NB4 (cell line): ENCODE data around the gene CT45A3.
"Not testable (repeated sequence)": the region's sequence is repeated elsewhere in the genome, so short reads cannot be mapped to it uniquely, and the experiment has no call there.

Source experiments
- DNase-seq: peaks from one replicate; pipeline ENCODE4 v3.0.0; 2010; ENCODE audit warnings: low read depth
- H3K4me3 ChIP-seq: one replicate; pipeline ENCODE4 v1.5.1; 2011; ENCODE audit warnings: mild to moderate bottlenecking, low read depth, low read length, moderate library complexity
- MYC ChIP-seq: IDR thresholded peaks from 2 replicates; pipeline ENCODE4 v1.6.1; 2011; ENCODE audit warnings: low read depth, low read length
- POLR2A ChIP-seq: IDR thresholded peaks from 2 replicates; pipeline ENCODE4 v1.6.1; 2011; ENCODE audit warnings: mild to moderate bottlenecking; ENCODE audit not compliant: insufficient read length; ENCODE audit errors: extremely low read depth
- TF ChIP-seq, protein P1 (sequence below): IDR thresholded peaks from 2 replicates; pipeline ENCODE4 v1.6.1; 2011; ENCODE audit warnings: low read depth, low read length
- TF ChIP-seq, protein P2 (sequence below): IDR thresholded peaks from one replicate; pipeline ENCODE4 v1.5.1; 2012; ENCODE audit warnings: low read depth, low read length

The CT45A3 gene, protein sequence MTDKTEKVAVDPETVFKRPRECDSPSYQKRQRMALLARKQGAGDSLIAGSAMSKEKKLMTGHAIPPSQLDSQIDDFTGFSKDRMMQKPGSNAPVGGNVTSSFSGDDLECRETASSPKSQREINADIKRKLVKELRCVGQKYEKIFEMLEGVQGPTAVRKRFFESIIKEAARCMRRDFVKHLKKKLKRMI

DNA sequence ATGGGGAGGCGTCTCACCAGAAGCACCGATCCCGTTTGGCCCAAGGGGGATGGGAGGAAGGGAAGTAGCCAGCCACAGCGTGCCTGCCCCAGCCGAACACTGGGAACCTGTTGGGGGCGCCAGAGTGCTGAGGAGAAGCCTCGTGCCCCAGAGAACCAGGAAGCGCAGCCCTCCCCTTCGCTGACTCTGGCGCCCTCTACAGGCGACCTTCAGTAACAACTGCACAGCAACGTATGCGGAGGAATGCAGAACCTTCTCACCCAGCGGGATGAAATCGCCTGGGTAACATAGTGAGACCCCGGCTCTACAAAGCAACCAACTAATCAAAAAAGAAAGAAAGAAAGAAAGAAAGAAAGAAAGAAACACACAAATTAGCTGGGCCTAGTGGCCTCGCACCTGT lies at the start of gene CT45A3:
Gene CT45A3 (minus strand): TSS at position 101 of the 400 bp plus-strand sequence. CDS start 3,747 bp downstream, outside the sequence.
- DNase-seq = not testable (repeated sequence)

DNA sequence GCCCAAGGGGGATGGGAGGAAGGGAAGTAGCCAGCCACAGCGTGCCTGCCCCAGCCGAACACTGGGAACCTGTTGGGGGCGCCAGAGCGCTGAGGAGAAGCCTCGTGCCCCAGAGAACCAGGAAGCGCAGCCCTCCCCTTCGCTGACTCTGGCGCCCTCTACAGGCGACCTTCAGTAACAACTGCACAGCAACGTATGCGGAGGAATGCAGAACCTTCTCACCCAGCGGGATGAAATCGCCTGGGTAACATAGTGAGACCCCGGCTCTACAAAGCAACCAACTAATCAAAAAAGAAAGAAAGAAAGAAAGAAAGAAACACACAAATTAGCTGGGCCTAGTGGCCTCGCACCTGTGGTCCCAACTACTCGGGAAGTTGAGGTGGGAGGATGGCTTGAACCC lies 34.7 kb upstream of the CT45A3 start, which contains the start of gene CT45A6:
Gene CT45A6 (minus strand): TSS at position 101 of the 400 bp plus-strand sequence. CDS start 3,794 bp downstream, outside the sequence.
- not testable (repeated sequence) for DNase-seq, H3K4me3 ChIP-seq

More for the DNA sequence above, at the start of gene CT45A3:
- H3K4me3 ChIP-seq = not testable (repeated sequence)

DNA sequence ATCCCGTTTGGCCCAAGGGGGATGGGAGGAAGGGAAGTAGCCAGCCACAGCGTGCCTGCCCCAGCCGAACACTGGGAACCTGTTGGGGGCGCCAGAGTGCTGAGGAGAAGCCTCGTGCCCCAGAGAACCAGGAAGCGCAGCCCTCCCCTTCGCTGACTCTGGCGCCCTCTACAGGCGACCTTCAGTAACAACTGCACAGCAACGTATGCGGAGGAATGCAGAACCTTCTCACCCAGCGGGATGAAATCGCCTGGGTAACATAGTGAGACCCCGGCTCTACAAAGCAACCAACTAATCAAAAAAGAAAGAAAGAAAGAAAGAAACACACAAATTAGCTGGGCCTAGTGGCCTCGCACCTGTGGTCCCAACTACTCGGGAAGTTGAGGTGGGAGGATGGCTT lies 17.4 kb upstream of the CT45A3 start, which contains the start of gene CT45A5:
Gene CT45A5 (minus strand): TSS at position 101 of the 400 bp plus-strand sequence. CDS start 3,774 bp downstream, outside the sequence.
- DNase-seq, H3K4me3 ChIP-seq: not testable (repeated sequence)

DNA sequence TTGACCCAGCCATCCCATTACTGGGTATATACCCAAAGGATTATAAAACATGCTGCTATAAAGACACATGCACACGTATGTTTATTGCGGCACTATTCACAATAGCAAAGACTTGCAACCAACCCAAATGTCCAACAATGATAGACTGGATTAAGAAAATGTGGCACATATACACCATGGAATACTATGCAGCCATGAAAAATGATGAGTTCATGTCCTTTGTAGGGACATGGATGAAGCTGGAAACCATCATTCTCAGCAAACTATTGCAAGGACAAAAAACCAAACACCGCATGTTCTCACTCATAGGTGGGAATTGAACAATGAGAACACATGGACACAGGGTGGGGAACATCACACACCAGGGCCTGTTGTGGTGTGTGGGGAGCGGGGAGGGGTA lies 23.3 kb downstream of the CT45A3 start:
- H3K4me3 ChIP-seq, DNase-seq: not testable (repeated sequence)

DNA sequence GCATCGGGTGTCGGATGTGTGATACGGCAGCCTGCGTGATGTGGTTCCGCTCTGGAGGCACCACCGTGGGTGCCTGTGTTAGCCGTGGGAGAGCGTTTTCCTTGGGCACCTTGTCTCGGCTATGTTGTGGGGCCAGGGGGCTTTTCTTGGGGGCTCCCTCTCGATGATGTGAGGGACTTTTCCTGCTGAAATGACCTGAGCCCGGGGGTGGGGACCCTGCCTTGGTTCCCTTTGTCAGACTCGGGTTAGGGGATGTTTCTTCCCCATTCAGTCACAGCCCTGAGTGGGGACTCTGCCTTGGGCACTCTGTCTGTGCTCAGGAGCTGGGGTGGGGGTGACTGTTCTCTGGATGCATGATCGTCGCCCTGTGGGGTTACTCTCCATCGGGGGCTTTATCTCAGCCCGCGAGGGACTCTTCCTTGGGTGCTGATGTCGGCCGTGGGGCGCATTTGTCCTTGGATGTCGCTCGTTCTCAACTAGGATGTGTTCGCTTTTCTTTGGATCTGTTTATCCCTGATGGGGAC lies 26.7 kb downstream of the CT45A3 start:
- no peak overlapping the region for H3K4me3 ChIP-seq
- TF ChIP-seq, protein P1, sequence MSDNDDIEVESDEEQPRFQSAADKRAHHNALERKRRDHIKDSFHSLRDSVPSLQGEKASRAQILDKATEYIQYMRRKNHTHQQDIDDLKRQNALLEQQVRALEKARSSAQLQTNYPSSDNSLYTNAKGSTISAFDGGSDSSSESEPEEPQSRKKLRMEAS = no peak
- TF ChIP-seq, protein P2, sequence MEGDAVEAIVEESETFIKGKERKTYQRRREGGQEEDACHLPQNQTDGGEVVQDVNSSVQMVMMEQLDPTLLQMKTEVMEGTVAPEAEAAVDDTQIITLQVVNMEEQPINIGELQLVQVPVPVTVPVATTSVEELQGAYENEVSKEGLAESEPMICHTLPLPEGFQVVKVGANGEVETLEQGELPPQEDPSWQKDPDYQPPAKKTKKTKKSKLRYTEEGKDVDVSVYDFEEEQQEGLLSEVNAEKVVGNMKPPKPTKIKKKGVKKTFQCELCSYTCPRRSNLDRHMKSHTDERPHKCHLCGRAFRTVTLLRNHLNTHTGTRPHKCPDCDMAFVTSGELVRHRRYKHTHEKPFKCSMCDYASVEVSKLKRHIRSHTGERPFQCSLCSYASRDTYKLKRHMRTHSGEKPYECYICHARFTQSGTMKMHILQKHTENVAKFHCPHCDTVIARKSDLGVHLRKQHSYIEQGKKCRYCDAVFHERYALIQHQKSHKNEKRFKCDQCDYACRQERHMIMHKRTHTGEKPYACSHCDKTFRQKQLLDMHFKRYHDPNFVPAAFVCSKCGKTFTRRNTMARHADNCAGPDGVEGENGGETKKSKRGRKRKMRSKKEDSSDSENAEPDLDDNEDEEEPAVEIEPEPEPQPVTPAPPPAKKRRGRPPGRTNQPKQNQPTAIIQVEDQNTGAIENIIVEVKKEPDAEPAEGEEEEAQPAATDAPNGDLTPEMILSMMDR = no peak
- TF ChIP-seq MYC (no peak), POLR2A (no peak)
- no peak for DNase-seq

DNA sequence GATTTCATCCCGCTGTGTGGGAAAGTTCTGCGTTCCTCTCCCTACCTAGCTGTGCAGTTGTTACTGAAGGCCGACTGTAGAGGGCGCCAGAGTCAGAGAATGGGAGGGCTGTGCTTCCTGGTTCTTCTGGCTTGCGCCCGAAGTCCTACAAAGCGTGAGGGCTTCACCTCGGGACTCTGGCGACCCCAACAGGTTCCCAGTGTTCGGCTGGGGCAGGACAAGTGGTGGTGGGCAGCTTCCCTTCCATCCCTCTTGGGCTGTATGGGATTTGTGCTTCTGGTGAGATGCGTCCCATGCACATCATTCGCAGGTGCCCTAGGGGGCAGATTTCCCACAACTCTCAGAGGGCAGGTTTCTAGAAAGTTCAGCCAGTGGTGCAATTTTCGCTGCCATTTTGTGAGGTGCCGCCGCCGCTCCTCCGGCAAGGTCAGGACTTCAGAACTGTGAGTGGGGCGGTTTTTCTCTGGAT lies 27.3 kb downstream of the CT45A3 start:
- TF ChIP-seq, protein P2 = peak; percentile 51
- TF ChIP-seq, protein P1 = no peak
- peak; percentile 62 for DNase-seq
- H3K4me3 ChIP-seq = no peak overlapping the region

DNA sequence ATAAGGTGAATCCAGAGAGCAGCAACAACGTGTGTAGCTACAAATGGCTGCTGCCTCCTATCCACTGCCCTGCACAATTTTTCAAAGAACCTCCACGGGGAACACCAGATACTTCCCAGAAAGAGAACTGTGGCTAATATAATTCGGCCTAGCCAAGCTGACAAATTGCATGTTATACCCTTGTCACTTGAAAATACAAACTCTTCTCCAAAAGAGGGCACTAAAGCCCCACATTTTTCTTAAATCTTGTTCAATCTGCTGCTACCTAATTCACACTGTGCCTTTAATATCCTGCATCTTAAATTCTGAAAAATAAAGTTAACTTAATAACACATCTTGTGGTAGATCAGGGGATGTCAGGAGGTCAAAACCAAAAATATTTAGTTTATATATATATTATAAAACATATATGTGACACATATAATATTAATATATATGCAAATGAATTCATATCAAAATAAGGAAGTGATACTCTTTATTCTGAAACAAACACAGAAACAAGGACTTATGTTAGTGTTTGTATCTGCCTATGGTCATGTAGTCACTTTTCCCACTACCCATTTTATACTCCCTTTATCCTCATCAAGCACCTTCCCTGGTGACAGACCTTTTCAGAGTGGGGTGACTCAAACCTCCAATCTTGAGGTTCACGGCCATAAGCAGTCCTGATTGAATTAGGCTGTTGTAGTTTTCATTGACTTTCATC lies 30.5 kb downstream of the CT45A3 start:
- H3K4me3 ChIP-seq = no peak overlapping the region
- peak; percentile 37 for DNase-seq
- TF ChIP-seq POLR2A = no peak
- TF ChIP-seq, protein P2 = no peak

DNA sequence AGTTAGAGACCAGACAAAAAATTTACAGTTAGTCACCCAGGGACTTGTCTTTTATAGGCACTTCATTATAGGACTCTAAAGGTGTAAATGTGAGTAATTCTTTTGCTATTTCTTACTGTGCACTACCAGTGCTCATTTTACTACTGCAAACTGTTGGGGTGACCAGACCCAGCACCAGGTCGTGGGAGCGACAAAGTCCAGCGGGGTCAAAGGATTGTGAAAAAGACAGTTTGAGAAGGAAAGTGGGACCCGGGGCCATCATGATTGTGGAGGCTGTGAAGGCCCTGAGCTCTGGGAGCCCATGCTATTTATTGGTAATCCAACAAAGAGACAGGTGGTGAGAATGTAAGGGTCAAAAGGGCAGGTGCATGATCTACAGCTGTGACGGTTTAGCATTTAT lies 33.3 kb downstream of the CT45A3 start:
- H3K4me3 ChIP-seq, DNase-seq: not testable (repeated sequence)

DNA sequence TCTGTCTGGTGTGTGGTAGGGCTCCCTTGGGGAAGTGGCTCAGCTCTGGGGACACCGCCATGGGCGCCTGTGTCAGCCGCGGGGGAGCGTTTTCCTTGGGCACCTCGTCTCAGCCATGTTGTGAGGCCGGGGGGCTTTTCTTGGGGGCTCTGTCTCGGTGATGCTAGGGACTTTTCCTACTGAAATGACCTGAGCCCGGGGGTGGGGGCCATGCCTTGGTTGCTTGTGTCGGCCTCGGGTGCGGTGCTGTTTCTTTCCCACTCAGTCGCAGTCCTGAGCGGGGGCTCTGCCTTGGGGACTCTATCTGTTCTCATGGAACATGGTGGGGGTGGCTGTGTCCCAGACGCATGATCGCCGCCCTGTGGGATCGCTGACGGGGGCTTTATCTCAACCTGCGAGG lies 54.2 kb downstream of the CT45A3 start:
- no peak for DNase-seq
- TF ChIP-seq, protein P2 = no peak
- no peak for TF ChIP-seq POLR2A
- no peak for TF ChIP-seq MYC
- TF ChIP-seq, protein P1 = no peak
- H3K4me3 ChIP-seq = no peak overlapping the region
